Activated naive CD4-positive, alpha-beta T cell treated with anti-CD3 and anti-CD28 coated beads for 36 hours (primary cell): Measurements from ENCODE around the gene SDC1. TPM values are rescaled to one million over a fixed set of nuclear protein-coding genes. Genes with fewer than 3 reads are reported as not detected.
"Not testable (repeated sequence)": the region's sequence is repeated elsewhere in the genome, so short reads cannot be mapped to it uniquely, and the experiment has no call there.

Experiments used
- CTCF ChIA-PET: fragments of 350-600 bp; sonication (Branson Sonifier 250); formaldehyde crosslinking; loops from one replicate; lab custom pipeline; 2021; ENCODE audit warnings: antibody characterized with exemption; lab: Charles Lee
- DNase-seq: peaks from one replicate; pipeline ENCODE4 v3.0.0-alpha.2; 2020
- H3K27ac Mint-ChIP-seq: one replicate; pipeline ENCODE4 v1.8.0; 2021; ENCODE audit warnings: mild to moderate bottlenecking, mixed read lengths
- H3K27me3 Mint-ChIP-seq: one replicate; pipeline ENCODE4 v1.8.0; 2021; ENCODE audit warnings: low read depth, mixed read lengths
- H3K36me3 Mint-ChIP-seq: one replicate; pipeline ENCODE4 v1.8.0; 2021; ENCODE audit warnings: low read depth, mixed read lengths
- H3K4me1 Mint-ChIP-seq: one replicate; pipeline ENCODE4 v1.8.0; 2021; ENCODE audit warnings: low read depth, mixed read lengths
- H3K4me3 Mint-ChIP-seq: one replicate; pipeline ENCODE4 v1.8.0; 2021; ENCODE audit warnings: mild to moderate bottlenecking, moderate library complexity, mixed read lengths
- H3K9me3 Mint-ChIP-seq: one replicate; pipeline ENCODE4 v1.8.0; 2021; ENCODE audit warnings: mixed read lengths
- intact Hi-C: fragments of 100-400 bp; cut with micrococcal nuclease; formaldehyde crosslinking; loops from one replicate; pipeline ENCODE4 v1.15.1; 2023
- total RNA-seq, 2 experiments: library from RNA; stranded (reverse); gene quantifications; one replicate each; pipeline ENCODE4 v1.2.3, GENCODE V29; 2021

Gene SDC1
- total RNA-seq, 2 experiments from 2014 or later = 0.67 TPM

- DNase-seq = no peak
- intact Hi-C loops = no loop called here
- CTCF ChIA-PET = no interaction called here
- H3K9me3 Mint-ChIP-seq = no peaks in the 10 kb centered on the region
- H3K36me3 Mint-ChIP-seq = no peaks in the 10 kb centered on the region
- no peaks in the 10 kb centered on the region for H3K4me1 Mint-ChIP-seq
- H3K27me3 Mint-ChIP-seq = no peaks in the 10 kb centered on the region
- H3K27ac Mint-ChIP-seq = no peak overlapping the region
- no peak overlapping the region for H3K4me3 Mint-ChIP-seq
Measured at GRCh38 chr2:20198796-20199632, 25.9 kb downstream of the SDC1 start.

GRCh38 chr2:20198001-20198400 is 26.9 kb downstream of the SDC1 start:
- no peak overlapping the region for H3K4me3 Mint-ChIP-seq
- CTCF ChIA-PET = no interaction called here
- intact Hi-C loops = no loop called here
- no peaks in the 10 kb centered on the region for H3K4me1 Mint-ChIP-seq
- DNase-seq = no peak
- no peaks in the 10 kb centered on the region for H3K27me3 Mint-ChIP-seq
- H3K36me3 Mint-ChIP-seq = no peaks in the 10 kb centered on the region
- no peak overlapping the region for H3K27ac Mint-ChIP-seq
- no peaks in the 10 kb centered on the region for H3K9me3 Mint-ChIP-seq

DNA sequence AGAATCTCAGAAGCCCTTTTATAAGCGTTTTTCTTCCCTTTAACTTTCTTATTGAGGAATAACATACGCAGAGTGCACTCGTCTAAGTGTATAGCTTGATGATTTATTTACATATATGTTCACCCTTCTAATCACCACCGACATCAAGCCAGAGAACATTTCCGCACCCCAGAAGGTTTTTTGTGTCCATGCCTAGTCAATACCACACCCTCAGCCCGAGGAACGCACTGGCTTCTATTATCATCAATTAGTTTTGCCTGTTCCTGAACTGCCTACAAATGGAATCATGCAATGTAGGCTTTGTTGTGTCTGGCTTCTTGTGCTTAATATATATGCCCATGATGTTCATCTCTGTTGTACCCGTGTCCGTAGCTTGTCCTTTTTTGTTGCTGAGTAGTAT is 27.7 kb downstream of the SDC1 start:
- H3K4me3 Mint-ChIP-seq = no peak overlapping the region

GRCh38 chr2:20196657-20197161 is 28.2 kb downstream of the SDC1 start:
- no peaks in the 10 kb centered on the region for H3K27me3 Mint-ChIP-seq
- no peak for DNase-seq

More for the DNA sequence above, 27.7 kb downstream of the SDC1 start:
- Mint-ChIP-seq H3K27ac (no peak overlapping the region), H3K36me3 (no peaks in the 10 kb centered on the region), H3K9me3 (no peaks in the 10 kb centered on the region), H3K27me3 (no peaks in the 10 kb centered on the region), H3K4me1 (no peaks in the 10 kb centered on the region)
- intact Hi-C loops = no loop called here
- DNase-seq = no peak
- CTCF ChIA-PET = interaction anchor here (0.5 kb wide), 1 partner anchor 367 kb away, joined by 4 read pairs; no protein-coding TSS in a partner anchor

DNA sequence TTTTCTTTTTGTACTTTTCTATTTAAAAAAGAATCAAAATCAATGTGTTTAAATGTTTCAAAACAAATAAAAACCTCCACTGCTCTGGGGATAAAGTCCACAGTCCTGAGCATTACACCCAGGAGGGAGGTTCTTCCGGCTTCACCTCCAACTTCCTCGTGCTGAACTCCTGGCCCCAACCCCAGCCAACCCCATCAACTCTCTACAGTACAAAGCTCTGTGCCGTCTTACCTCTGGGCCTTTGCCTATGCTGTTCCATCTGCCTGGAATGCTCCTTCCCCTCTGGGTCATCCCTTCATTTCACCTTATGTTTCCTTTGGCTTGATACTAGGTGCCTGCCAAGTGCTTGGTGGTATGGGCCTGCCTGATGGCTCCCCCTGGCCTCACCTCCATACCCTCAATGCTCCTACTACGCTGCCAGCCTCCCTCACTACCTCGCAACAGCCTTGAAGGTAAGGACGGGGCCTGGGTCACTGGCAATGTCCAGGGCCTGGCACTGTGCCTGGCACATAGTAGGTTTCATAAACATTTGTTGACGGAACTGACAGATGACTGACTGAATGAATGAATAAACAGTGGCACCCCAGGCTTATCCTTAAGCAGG is 28.8 kb downstream of the SDC1 start:
- H3K27me3 Mint-ChIP-seq = no peaks in the 10 kb centered on the region
- H3K4me1 Mint-ChIP-seq = no peaks in the 10 kb centered on the region
- no peak overlapping the region for H3K27ac Mint-ChIP-seq
- no peak overlapping the region for H3K4me3 Mint-ChIP-seq
- H3K9me3 Mint-ChIP-seq = no peaks in the 10 kb centered on the region
- DNase-seq = no peak
- CTCF ChIA-PET = no interaction called here
- H3K36me3 Mint-ChIP-seq = no peaks in the 10 kb centered on the region
- intact Hi-C loops = no loop called here

More at GRCh38 chr2:20196657-20197161, 28.2 kb downstream of the SDC1 start:
- no peak overlapping the region for H3K4me3 Mint-ChIP-seq
- H3K27ac Mint-ChIP-seq = no peak overlapping the region
- H3K9me3 Mint-ChIP-seq = no peaks in the 10 kb centered on the region
- intact Hi-C loops = no loop called here
- H3K36me3 Mint-ChIP-seq = no peaks in the 10 kb centered on the region
- CTCF ChIA-PET = interaction anchor here (0.5 kb wide), 1 partner anchor 367 kb away, joined by 4 read pairs; no protein-coding TSS in a partner anchor
- no peaks in the 10 kb centered on the region for H3K4me1 Mint-ChIP-seq

DNA sequence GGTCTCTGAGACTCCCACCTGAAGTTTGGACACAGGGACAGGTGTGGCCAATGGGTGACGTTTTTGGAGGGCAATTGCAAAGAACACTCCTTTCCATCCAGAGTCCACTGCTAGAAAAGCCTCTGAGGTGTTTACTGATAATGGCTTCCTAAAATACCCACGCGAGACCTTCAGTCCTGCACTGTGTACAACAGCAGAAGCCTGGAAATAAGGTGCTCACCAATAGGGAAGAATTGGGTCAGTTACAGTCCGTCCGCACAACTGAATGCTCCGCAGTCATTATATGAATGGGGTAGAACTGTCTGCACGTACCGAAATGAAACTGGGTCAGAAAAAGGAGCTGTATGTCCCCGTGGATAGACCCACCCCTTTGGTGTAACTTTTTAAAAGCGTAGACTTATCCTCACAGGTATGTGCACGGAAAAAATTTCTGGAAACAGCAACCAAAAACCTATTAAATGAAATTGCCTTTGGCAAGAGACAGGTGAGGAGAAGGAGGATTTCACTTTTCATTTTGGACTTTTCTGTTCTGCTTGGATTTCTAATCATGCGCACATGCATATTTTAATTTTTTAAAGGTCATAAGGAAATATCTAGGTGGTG is 29.4 kb downstream of the SDC1 start:
- no peak overlapping the region for H3K27ac Mint-ChIP-seq
- H3K4me3 Mint-ChIP-seq = no peak overlapping the region
- no peaks in the 10 kb centered on the region for H3K27me3 Mint-ChIP-seq
- no peaks in the 10 kb centered on the region for H3K9me3 Mint-ChIP-seq
- no peak for DNase-seq
- intact Hi-C loops = no loop called here
- CTCF ChIA-PET = no interaction called here
- no peaks in the 10 kb centered on the region for H3K4me1 Mint-ChIP-seq
- no peaks in the 10 kb centered on the region for H3K36me3 Mint-ChIP-seq

DNA sequence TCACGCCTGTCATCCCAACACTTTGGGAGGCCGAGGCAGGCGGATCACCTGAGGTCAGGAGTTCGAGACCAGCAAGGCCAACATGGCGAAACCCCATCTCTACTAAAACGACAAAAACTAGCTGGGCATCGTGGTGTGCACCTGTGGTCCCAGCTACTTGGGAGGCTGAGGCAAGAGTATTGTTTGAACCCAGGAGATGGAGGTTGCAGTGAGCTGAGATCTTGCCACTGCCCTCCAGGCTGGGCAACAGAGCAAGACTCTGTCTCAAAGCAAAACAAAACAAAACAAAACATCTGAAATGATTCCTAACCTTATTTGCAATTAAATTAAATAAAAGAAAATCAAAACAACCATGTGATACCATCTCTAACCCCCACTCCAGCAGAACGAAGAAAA is 29.9 kb downstream of the SDC1 start:
- H3K36me3 Mint-ChIP-seq, H3K4me1 Mint-ChIP-seq, intact Hi-C loops, H3K27me3 Mint-ChIP-seq, H3K4me3 Mint-ChIP-seq, DNase-seq, H3K9me3 Mint-ChIP-seq, H3K27ac Mint-ChIP-seq, CTCF ChIA-PET: not testable (repeated sequence)

DNA sequence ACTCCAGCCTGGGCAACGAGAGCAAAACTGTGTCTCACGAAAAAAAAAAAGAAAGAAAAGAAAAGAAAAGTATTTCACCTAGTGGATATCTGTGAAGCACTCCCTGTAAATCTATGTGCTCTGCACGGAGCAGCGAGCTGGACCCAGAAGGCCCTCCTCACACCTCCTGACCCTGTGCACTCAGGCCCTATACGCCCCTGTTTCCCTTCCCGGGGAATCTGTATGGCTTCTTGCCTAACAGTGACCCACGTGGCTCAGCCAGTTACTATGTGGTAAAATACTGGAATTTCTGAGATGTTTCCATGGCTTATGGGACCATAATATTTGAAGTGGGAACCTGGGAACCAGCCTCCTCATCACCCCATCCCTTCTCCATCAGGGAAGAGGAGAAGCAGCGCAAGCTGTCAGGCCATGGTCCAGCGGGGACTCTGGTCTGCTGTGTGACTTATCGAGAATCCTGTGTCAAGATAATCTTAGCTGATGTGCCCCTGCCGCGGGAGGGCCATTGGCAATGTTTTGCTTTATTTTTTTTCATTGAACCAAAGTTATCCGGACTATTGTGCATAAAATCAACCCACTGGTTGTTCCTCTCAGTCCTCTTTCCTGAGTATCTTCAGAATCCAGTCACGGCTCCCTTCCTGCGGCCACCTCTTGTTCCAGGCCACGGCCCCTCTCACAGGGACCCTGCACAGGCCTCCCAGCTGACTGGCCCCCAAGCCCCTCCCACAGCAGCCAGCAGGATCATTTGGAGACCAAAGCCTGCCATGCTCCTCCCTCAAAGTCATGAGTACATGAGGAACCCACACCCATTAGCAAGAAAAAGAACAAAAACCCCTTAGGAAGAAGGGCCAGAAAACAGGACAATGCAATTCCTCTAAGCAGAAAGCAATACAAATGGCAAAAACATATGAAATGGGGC is 30.6 kb downstream of the SDC1 start:
- Mint-ChIP-seq H3K9me3 (no peaks in the 10 kb centered on the region), H3K36me3 (no peaks in the 10 kb centered on the region), H3K4me1 (no peaks in the 10 kb centered on the region), H3K27ac (no peak overlapping the region), H3K4me3 (no peak overlapping the region), H3K27me3 (no peaks in the 10 kb centered on the region)
- DNase-seq = no peak
- CTCF ChIA-PET = interaction anchor here (0.7 kb wide), 2 partner anchors 46 to 206 kb away, joined by 3 to 4 read pairs; no protein-coding TSS in a partner anchor
- intact Hi-C loops = no loop called here

- CTCF ChIA-PET = interaction anchor here (0.7 kb wide), 1 partner anchor 205 kb away, joined by 4 read pairs; no protein-coding TSS in a partner anchor
- Mint-ChIP-seq H3K27ac (no peak overlapping the region), H3K4me3 (no peak overlapping the region), H3K36me3 (no peaks in the 10 kb centered on the region), H3K27me3 (no peaks in the 10 kb centered on the region), H3K4me1 (no peaks in the 10 kb centered on the region), H3K9me3 (no peaks in the 10 kb centered on the region)
- intact Hi-C loops = no loop called here
- no peak for DNase-seq
Measured at GRCh38 chr2:20193185-20193584, 31.7 kb downstream of the SDC1 start.

- CTCF ChIA-PET = no interaction called here
- Mint-ChIP-seq H3K27me3 (no peaks in the 10 kb centered on the region), H3K4me3 (no peak overlapping the region), H3K9me3 (no peaks in the 10 kb centered on the region), H3K36me3 (no peaks in the 10 kb centered on the region), H3K27ac (no peak overlapping the region), H3K4me1 (no peaks in the 10 kb centered on the region)
- intact Hi-C loops = no loop called here
- DNase-seq = no peak
Measured at GRCh38 chr2:20192781-20193180, 32.1 kb downstream of the SDC1 start.

- Mint-ChIP-seq H3K27me3 (no peaks in the 10 kb centered on the region), H3K4me3 (no peak overlapping the region), H3K36me3 (no peaks in the 10 kb centered on the region), H3K9me3 (no peaks in the 10 kb centered on the region), H3K27ac (no peak overlapping the region), H3K4me1 (no peaks in the 10 kb centered on the region)
- no peak for DNase-seq
- CTCF ChIA-PET = no interaction called here
- intact Hi-C loops = no loop called here
Measured at GRCh38 chr2:20191714-20192569, 33.0 kb downstream of the SDC1 start.
